Measurements from ENCODE around the gene TDRD3.

TDRD3 gene

GRCh38 chr13:60355056-60355455 lies 42.0 kb upstream of the TDRD3 start:
- ATAC-seq (ENCODE audit: insufficient read depth, low read depth) (no peak), DNase-seq (no peak)
- Histone ChIP-seq H3K9ac (ENCODE audit: low read depth, low read length) (no peak overlapping the region), H3K9me3 (ENCODE audit: insufficient read depth, low read length, severe bottlenecking) (no peaks in the 10 kb centered on the region), H3K4me2 (ENCODE audit: insufficient read depth, low read length) (no peak overlapping the region), H3K79me2 (ENCODE audit: insufficient read depth, low read length) (no peaks in the 10 kb centered on the region), H3K27ac (ENCODE audit: low read length) (no peak overlapping the region), H2AFZ (ENCODE audit: low read depth, low read length) (no peak overlapping the region), H3K36me3 (ENCODE audit: insufficient read depth, low read length) (no peaks in the 10 kb centered on the region), H3K27me3 (ENCODE audit: insufficient read depth, low read length, poor library complexity) (no peaks in the 10 kb centered on the region), H3K4me3 (ENCODE audit: low read depth in 1 of 2, low read length in 2 of 2) (no peak overlapping the region), H4K20me1 (ENCODE audit: insufficient read depth, low read length) (no peaks in the 10 kb centered on the region), H3K4me1 (ENCODE audit: insufficient read depth, low read length) (no peaks in the 10 kb centered on the region)
- TF ChIP-seq EZH2 (IDR thresholded peaks at IDR 0.05; ENCODE audit: borderline replicate concordance, low read depth, low read length, severe bottlenecking) (no peak), CTCF (IDR thresholded peaks at IDR 0.05; ENCODE audit: borderline replicate concordance, extremely low read depth, low read length, poor library complexity, severe bottlenecking) (no peak)

- Histone ChIP-seq H3K9ac (ENCODE audit: low read depth, low read length) (no peak overlapping the region), H3K9me3 (ENCODE audit: insufficient read depth, low read length, severe bottlenecking) (no peaks in the 10 kb centered on the region), H3K4me1 (ENCODE audit: insufficient read depth, low read length) (no peaks in the 10 kb centered on the region), H3K4me3 (ENCODE audit: low read depth in 1 of 2, low read length in 2 of 2) (no peak overlapping the region), H4K20me1 (ENCODE audit: insufficient read depth, low read length) (no peaks in the 10 kb centered on the region), H3K4me2 (ENCODE audit: insufficient read depth, low read length) (no peak overlapping the region), H3K27me3 (ENCODE audit: insufficient read depth, low read length, poor library complexity) (no peaks in the 10 kb centered on the region), H3K27ac (ENCODE audit: low read length) (no peak overlapping the region), H3K36me3 (ENCODE audit: insufficient read depth, low read length) (no peaks in the 10 kb centered on the region), H3K79me2 (ENCODE audit: insufficient read depth, low read length) (no peaks in the 10 kb centered on the region), H2AFZ (ENCODE audit: low read depth, low read length) (no peak overlapping the region)
- no peak for TF ChIP-seq EZH2 (IDR thresholded peaks at IDR 0.05; ENCODE audit: borderline replicate concordance, low read depth, low read length, severe bottlenecking)
- TF ChIP-seq CTCF (IDR thresholded peaks at IDR 0.05; ENCODE audit: borderline replicate concordance, extremely low read depth, low read length, poor library complexity, severe bottlenecking), result no peak
- no peak for ATAC-seq (ENCODE audit: insufficient read depth, low read depth)
- no peak for DNase-seq
These were observed 40.0 kb upstream of the TDRD3 start for GRCh38 chr13:60356970-60357369.

GRCh38 chr13:60358453-60358852 lies 38.6 kb upstream of the TDRD3 start:
- ATAC-seq (ENCODE audit: insufficient read depth, low read depth) (no peak), DNase-seq (no peak)
- no peaks in the 10 kb centered on the region for H3K9me3 ChIP-seq (ENCODE audit: insufficient read depth, low read length, severe bottlenecking)
- no peak overlapping the region for H3K27ac ChIP-seq (ENCODE audit: low read length)
- no peaks in the 10 kb centered on the region for H3K36me3 ChIP-seq (ENCODE audit: insufficient read depth, low read length)
- H3K27me3 ChIP-seq (ENCODE audit: insufficient read depth, low read length, poor library complexity), result no peaks in the 10 kb centered on the region
- H2AFZ ChIP-seq (ENCODE audit: low read depth, low read length), result no peak overlapping the region
- H3K4me2 ChIP-seq (ENCODE audit: insufficient read depth, low read length), result no peak overlapping the region
- H3K4me3 ChIP-seq (ENCODE audit: low read depth in 1 of 2, low read length in 2 of 2), result no peak overlapping the region
- H4K20me1 ChIP-seq (ENCODE audit: insufficient read depth, low read length), result no peaks in the 10 kb centered on the region
- no peak overlapping the region for H3K9ac ChIP-seq (ENCODE audit: low read depth, low read length)
- H3K79me2 ChIP-seq (ENCODE audit: insufficient read depth, low read length), result no peaks in the 10 kb centered on the region
- TF ChIP-seq CTCF (IDR thresholded peaks at IDR 0.05; ENCODE audit: borderline replicate concordance, extremely low read depth, low read length, poor library complexity, severe bottlenecking) (no peak), EZH2 (IDR thresholded peaks at IDR 0.05; ENCODE audit: borderline replicate concordance, low read depth, low read length, severe bottlenecking) (no peak)
- no peaks in the 10 kb centered on the region for H3K4me1 ChIP-seq (ENCODE audit: insufficient read depth, low read length)

- Histone ChIP-seq H3K27me3 (ENCODE audit: insufficient read depth, low read length, poor library complexity) (peaks cover 3% of the 10 kb centered on the region), H3K9me3 (ENCODE audit: insufficient read depth, low read length, severe bottlenecking) (no peaks in the 10 kb centered on the region), H2AFZ (ENCODE audit: low read depth, low read length) (no peak overlapping the region), H3K9ac (ENCODE audit: low read depth, low read length) (no peak overlapping the region), H3K4me2 (ENCODE audit: insufficient read depth, low read length) (no peak overlapping the region), H3K79me2 (ENCODE audit: insufficient read depth, low read length) (no peaks in the 10 kb centered on the region), H3K4me3 (ENCODE audit: low read depth in 1 of 2, low read length in 2 of 2) (no peak overlapping the region), H3K27ac (ENCODE audit: low read length) (no peak overlapping the region), H3K4me1 (ENCODE audit: insufficient read depth, low read length) (no peaks in the 10 kb centered on the region), H4K20me1 (ENCODE audit: insufficient read depth, low read length) (no peaks in the 10 kb centered on the region), H3K36me3 (ENCODE audit: insufficient read depth, low read length) (no peaks in the 10 kb centered on the region)
- DNase-seq, result no peak
- ATAC-seq (ENCODE audit: insufficient read depth, low read depth), result no peak
- TF ChIP-seq CTCF (IDR thresholded peaks at IDR 0.05; ENCODE audit: borderline replicate concordance, extremely low read depth, low read length, poor library complexity, severe bottlenecking) (no peak), EZH2 (IDR thresholded peaks at IDR 0.05; ENCODE audit: borderline replicate concordance, low read depth, low read length, severe bottlenecking) (no peak)
These were observed 33.7 kb upstream of the TDRD3 start for GRCh38 chr13:60363288-60363687.

All from DND-41 (cell line).